Lower leg skin (tissue), 3 donors: Measurements from ENCODE around the gene TMEM132A.

Experiments
- POLR2A ChIP-seq, 2 donors: fragments of 450-650 bp; IDR thresholded peaks; one replicate each; pipeline ENCODE4 v1.6.1; 2016 to 2017; ENCODE audit warnings: antibody characterized with exemption in 2 of 2, mild to moderate bottlenecking in 1 of 2, moderate library complexity in 1 of 2
- TF ChIP-seq, protein P1 (sequence below), 3 donors: fragments of 450-650 bp; IDR thresholded peaks; one replicate each; pipeline ENCODE4 v1.5.1; 2016; ENCODE audit warnings: antibody characterized with exemption in 3 of 3, mild to moderate bottlenecking in 3 of 3, moderate library complexity in 2 of 3

DNA sequence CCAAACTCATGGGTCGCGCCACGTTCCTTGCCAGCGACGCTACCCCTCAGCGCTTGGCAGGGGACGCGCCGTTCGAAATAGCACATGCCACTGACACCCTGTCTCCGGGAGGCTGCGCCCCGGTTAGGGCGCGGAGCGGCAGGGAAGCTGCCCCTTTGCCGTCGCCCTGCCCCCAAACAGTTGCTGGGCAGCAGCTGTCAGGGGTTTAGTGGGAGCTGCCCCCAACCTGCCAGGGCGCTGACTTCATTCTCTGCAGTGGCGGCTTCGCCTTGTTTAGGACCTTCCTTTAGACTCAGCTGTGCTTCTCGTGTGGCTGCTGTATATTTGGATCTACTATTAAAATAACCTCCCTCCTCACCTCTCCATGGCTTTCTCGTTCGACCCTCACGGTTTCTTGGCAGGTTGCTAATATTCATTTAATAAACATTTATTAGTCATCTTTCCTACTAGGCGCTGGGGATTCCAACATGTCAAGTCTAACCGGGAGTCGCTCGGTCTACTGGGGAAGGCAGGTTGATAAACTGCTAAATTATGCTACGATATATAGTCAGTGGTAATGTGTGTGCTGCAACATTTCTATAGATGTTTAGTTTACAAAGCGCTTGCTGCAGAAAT, 9.5 kb upstream of the TMEM132A start:
- TF ChIP-seq, protein P1, sequence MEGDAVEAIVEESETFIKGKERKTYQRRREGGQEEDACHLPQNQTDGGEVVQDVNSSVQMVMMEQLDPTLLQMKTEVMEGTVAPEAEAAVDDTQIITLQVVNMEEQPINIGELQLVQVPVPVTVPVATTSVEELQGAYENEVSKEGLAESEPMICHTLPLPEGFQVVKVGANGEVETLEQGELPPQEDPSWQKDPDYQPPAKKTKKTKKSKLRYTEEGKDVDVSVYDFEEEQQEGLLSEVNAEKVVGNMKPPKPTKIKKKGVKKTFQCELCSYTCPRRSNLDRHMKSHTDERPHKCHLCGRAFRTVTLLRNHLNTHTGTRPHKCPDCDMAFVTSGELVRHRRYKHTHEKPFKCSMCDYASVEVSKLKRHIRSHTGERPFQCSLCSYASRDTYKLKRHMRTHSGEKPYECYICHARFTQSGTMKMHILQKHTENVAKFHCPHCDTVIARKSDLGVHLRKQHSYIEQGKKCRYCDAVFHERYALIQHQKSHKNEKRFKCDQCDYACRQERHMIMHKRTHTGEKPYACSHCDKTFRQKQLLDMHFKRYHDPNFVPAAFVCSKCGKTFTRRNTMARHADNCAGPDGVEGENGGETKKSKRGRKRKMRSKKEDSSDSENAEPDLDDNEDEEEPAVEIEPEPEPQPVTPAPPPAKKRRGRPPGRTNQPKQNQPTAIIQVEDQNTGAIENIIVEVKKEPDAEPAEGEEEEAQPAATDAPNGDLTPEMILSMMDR (IDR thresholded peaks at IDR 0.05) = no peak
- TF ChIP-seq POLR2A (IDR thresholded peaks at IDR 0.05) = no peak
